ES-I3 (cell line): ENCODE data around the gene IFRD1.

Experiments used
- H3K36me3 ChIP-seq: 2 replicates; pipeline ENCODE4 v1.6.1; 2013; ENCODE audit warnings: mild to moderate bottlenecking, low read length, control low read depth, moderate library complexity; ENCODE audit not compliant: insufficient read depth
- H3K4me1 ChIP-seq: 2 replicates; pipeline ENCODE4 v1.6.1; 2013; ENCODE audit warnings: mild to moderate bottlenecking, control low read depth, low read length; ENCODE audit not compliant: insufficient read depth
- H3K9ac ChIP-seq: 2 replicates; pipeline ENCODE4 v1.6.1; 2013; ENCODE audit warnings: low read depth, mild to moderate bottlenecking, low read length, moderate library complexity
- H3K9me3 ChIP-seq: 2 replicates; pipeline ENCODE4 v1.6.1; 2013; ENCODE audit warnings: mild to moderate bottlenecking, low read length, moderate library complexity; ENCODE audit not compliant: control insufficient read depth, insufficient read depth

The IFRD1 gene

GRCh38 chr7:112449902-112450806, at the start of gene IFRD1:
TSS of gene IFRD1 (plus strand) at chr7:112450460. CDS start at chr7:112450689, 229 bp downstream.
- Histone ChIP-seq H3K4me1 (no peaks in the 10 kb centered on the region), H3K9me3 (no peaks in the 10 kb centered on the region), H3K9ac (peak within 1 kb of the TSS; percentile 97), H3K36me3 (no peaks in the 10 kb centered on the region)

GRCh38 chr7:112404321-112404720, 45.9 kb upstream of the IFRD1 start:
- H3K9me3 ChIP-seq = no peaks in the 10 kb centered on the region
- H3K9ac ChIP-seq = no peak overlapping the region
- no peaks in the 10 kb centered on the region for H3K4me1 ChIP-seq

GRCh38 chr7:112405286-112405685, 45.0 kb upstream of the IFRD1 start:
- Histone ChIP-seq H3K36me3 (no peaks in the 10 kb centered on the region), H3K9ac (no peak overlapping the region), H3K4me1 (no peaks in the 10 kb centered on the region), H3K9me3 (no peaks in the 10 kb centered on the region)

More at GRCh38 chr7:112404321-112404720, 45.9 kb upstream of the IFRD1 start:
- H3K36me3 ChIP-seq = no peaks in the 10 kb centered on the region

GRCh38 chr7:112407261-112407660, 43.0 kb upstream of the IFRD1 start:
- Histone ChIP-seq H3K9me3 (no peaks in the 10 kb centered on the region), H3K4me1 (no peaks in the 10 kb centered on the region), H3K9ac (no peak overlapping the region), H3K36me3 (no peaks in the 10 kb centered on the region)

GRCh38 chr7:112410092-112410491, 40.2 kb upstream of the IFRD1 start:
- Histone ChIP-seq H3K4me1 (no peaks in the 10 kb centered on the region), H3K9ac (no peak overlapping the region), H3K9me3 (no peaks in the 10 kb centered on the region), H3K36me3 (no peaks in the 10 kb centered on the region)

GRCh38 chr7:112411186-112411795, 39.0 kb upstream of the IFRD1 start:
- Histone ChIP-seq H3K4me1 (0 out of 2 replicates have a peak, but pooled peaks cover 4% of the 10 kb centered on the region), H3K36me3 (no peaks in the 10 kb centered on the region), H3K9me3 (no peaks in the 10 kb centered on the region), H3K9ac (no peak overlapping the region)

- H3K36me3 ChIP-seq = no peaks in the 10 kb centered on the region
- 0 out of 2 replicates have a peak, but pooled peaks cover 4% of the 10 kb centered on the region for H3K4me1 ChIP-seq
- no peaks in the 10 kb centered on the region for H3K9me3 ChIP-seq
- no peak overlapping the region for H3K9ac ChIP-seq
Observed at GRCh38 chr7:112414855-112415490, 35.3 kb upstream of the IFRD1 start.

- H3K36me3 ChIP-seq = no peaks in the 10 kb centered on the region
- peaks cover 15% of the 10 kb centered on the region; the same call in 1 of the 2 replicates for H3K4me1 ChIP-seq
- no peak overlapping the region for H3K9ac ChIP-seq
- H3K9me3 ChIP-seq = no peaks in the 10 kb centered on the region
Observed at GRCh38 chr7:112416127-112416526, 34.1 kb upstream of the IFRD1 start.

- peaks cover 41% of the 10 kb centered on the region for H3K4me1 ChIP-seq
- H3K9me3 ChIP-seq = no peaks in the 10 kb centered on the region
- no peak overlapping the region for H3K9ac ChIP-seq
- H3K36me3 ChIP-seq = no peaks in the 10 kb centered on the region
Observed at GRCh38 chr7:112419543-112420130, 30.6 kb upstream of the IFRD1 start.

- Histone ChIP-seq H3K4me1 (peaks cover 40% of the 10 kb centered on the region), H3K9me3 (no peaks in the 10 kb centered on the region), H3K36me3 (no peaks in the 10 kb centered on the region), H3K9ac (no peak overlapping the region)
Observed at GRCh38 chr7:112420236-112420861, 29.9 kb upstream of the IFRD1 start.

- Histone ChIP-seq H3K9me3 (no peaks in the 10 kb centered on the region), H3K9ac (no peak overlapping the region), H3K4me1 (peaks cover 37% of the 10 kb centered on the region), H3K36me3 (no peaks in the 10 kb centered on the region)
Observed at GRCh38 chr7:112421666-112422486, 28.4 kb upstream of the IFRD1 start.

GRCh38 chr7:112422842-112423496, 27.3 kb upstream of the IFRD1 start:
- Histone ChIP-seq H3K9ac (no peak overlapping the region), H3K9me3 (no peaks in the 10 kb centered on the region)

GRCh38 chr7:112423987-112424386, 26.3 kb upstream of the IFRD1 start:
- no peaks in the 10 kb centered on the region for H3K36me3 ChIP-seq
- no peaks in the 10 kb centered on the region for H3K9me3 ChIP-seq
- peaks cover 37% of the 10 kb centered on the region for H3K4me1 ChIP-seq
- no peak overlapping the region for H3K9ac ChIP-seq

More at GRCh38 chr7:112422842-112423496, 27.3 kb upstream of the IFRD1 start:
- Histone ChIP-seq H3K4me1 (peaks cover 37% of the 10 kb centered on the region), H3K36me3 (no peaks in the 10 kb centered on the region)
